Measurements from ENCODE around the gene SLC35A2. TPM values are rescaled to one million over a fixed set of nuclear protein-coding genes. Genes with fewer than 3 reads are reported as not detected.

Gene SLC35A2
- total RNA-seq, 1 donor from 2014 or later, result 22.0 TPM

DNA sequence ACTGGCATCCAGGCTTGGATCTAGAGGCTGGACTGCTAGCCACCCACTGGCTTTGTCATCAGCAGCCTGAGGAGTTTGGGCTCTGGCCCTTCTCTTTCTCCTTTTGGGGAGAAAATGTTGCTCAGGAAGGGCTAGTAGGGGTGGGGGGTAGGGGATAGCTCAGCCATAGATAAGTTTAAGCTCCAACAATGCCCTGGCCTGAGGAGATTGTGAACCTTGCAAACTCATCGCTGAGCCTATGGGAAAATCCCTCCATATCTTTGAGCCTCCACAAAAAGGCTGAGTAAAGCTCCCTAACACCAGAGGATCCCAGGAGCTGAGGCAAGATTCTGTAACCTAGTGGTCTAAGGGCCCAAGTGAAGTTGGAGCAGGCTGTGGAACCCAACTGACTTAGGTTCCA, 37.1 kb upstream of the SLC35A2 start:
- H3K4me3 ChIP-seq (ENCODE audit: low read depth, low read length), result no peak overlapping the region
- DNase-seq (ENCODE audit: low read depth), result no peak
- TF ChIP-seq, protein P1, sequence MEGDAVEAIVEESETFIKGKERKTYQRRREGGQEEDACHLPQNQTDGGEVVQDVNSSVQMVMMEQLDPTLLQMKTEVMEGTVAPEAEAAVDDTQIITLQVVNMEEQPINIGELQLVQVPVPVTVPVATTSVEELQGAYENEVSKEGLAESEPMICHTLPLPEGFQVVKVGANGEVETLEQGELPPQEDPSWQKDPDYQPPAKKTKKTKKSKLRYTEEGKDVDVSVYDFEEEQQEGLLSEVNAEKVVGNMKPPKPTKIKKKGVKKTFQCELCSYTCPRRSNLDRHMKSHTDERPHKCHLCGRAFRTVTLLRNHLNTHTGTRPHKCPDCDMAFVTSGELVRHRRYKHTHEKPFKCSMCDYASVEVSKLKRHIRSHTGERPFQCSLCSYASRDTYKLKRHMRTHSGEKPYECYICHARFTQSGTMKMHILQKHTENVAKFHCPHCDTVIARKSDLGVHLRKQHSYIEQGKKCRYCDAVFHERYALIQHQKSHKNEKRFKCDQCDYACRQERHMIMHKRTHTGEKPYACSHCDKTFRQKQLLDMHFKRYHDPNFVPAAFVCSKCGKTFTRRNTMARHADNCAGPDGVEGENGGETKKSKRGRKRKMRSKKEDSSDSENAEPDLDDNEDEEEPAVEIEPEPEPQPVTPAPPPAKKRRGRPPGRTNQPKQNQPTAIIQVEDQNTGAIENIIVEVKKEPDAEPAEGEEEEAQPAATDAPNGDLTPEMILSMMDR (conservative IDR thresholded peaks at IDR 0.05; ENCODE audit: low read depth, low read length), result no peak

DNA sequence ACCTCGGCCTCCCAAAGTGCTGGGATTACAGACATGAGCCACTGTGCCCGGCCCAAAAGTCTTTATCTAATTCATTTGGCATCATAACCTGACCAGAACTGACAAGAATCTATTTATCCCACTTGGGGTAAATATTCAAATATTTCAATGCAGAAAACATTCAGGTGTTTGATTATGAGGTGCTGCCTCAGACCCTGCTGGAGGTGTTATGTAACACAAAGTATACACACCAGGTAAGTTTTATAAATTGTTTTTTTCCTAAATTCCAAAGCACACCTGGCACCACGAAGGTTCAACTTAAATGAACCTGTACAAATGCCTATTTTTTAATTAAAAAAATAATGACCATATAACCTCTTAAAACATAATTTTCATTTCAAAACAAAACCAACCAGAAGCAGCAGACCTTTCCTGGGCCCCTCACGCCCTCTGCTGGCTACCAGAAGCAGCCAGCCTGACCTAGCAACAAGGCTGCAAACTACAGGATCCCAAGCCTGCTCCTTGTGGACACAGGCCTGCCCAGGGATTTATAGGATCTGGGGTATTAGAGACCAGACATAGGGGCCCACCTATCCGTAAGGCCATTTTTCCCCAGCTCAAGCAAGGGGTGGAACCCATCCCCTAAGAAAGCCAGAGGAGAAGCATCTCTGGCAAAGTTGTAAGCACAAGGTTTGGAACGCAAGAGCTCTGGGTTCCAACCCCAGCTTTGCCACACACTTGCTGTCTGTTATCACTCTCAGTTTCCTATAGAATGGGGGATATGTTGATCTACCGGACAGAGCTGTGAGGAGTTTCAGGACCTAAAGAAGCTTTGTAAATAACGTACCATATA, 34.3 kb upstream of the SLC35A2 start:
- no peak for DNase-seq (ENCODE audit: low read depth)
- TF ChIP-seq, protein P1 (conservative IDR thresholded peaks at IDR 0.05; ENCODE audit: low read depth, low read length), result peak; percentile 74
- no peak overlapping the region for H3K4me3 ChIP-seq (ENCODE audit: low read depth, low read length)

- DNase-seq (ENCODE audit: low read depth), result no peak
- TF ChIP-seq, protein P1 (conservative IDR thresholded peaks at IDR 0.05; ENCODE audit: low read depth, low read length), result no peak
- H3K4me3 ChIP-seq (ENCODE audit: low read depth, low read length), result no peak overlapping the region
These were observed 31.4 kb upstream of the SLC35A2 start for GRCh38 chrX:48942895-48943294.

- TF ChIP-seq, protein P1 (conservative IDR thresholded peaks at IDR 0.05; ENCODE audit: low read depth, low read length), result no peak
- no peak for DNase-seq (ENCODE audit: low read depth)
- no peak overlapping the region for H3K4me3 ChIP-seq (ENCODE audit: low read depth, low read length)
These were observed 29.0 kb upstream of the SLC35A2 start for GRCh38 chrX:48940404-48940955.

GRCh38 chrX:48939524-48940228, 28.2 kb upstream of the SLC35A2 start:
- TF ChIP-seq, protein P1 (conservative IDR thresholded peaks at IDR 0.05; ENCODE audit: low read depth, low read length), result no peak
- H3K4me3 ChIP-seq (ENCODE audit: low read depth, low read length), result no peak overlapping the region
- no peak for DNase-seq (ENCODE audit: low read depth)

- TF ChIP-seq, protein P1 (conservative IDR thresholded peaks at IDR 0.05; ENCODE audit: low read depth, low read length), result no peak
- H3K4me3 ChIP-seq (ENCODE audit: low read depth, low read length), result no peak overlapping the region
- DNase-seq (ENCODE audit: low read depth), result no peak
These were observed 27.4 kb upstream of the SLC35A2 start for GRCh38 chrX:48938721-48939425.

Data from epithelial cell of proximal tubule (primary cell).